Ovary (tissue), 3 donors: ENCODE measurements around the gene RHBDF2.

Experiments used
- POLR2A ChIP-seq: fragments of 450-650 bp; IDR thresholded peaks from one replicate; pipeline ENCODE4 v1.6.1; 2017; ENCODE audit warnings: antibody characterized with exemption, mild to moderate bottlenecking, moderate library complexity
- TF ChIP-seq, protein P1 (sequence below), 3 donors: fragments of 450-650 bp in 2 of 3; fragments of 200-600 bp in 1 of 3; IDR thresholded peaks; one replicate each; pipeline versions ENCODE4 v1.5.1 to v1.8.0; 2016 to 2022; ENCODE audit warnings: antibody characterized with exemption in 3 of 3, mild to moderate bottlenecking in 1 of 3
- donor health status: DM: no; HTN: no; CAD: no.

DNA sequence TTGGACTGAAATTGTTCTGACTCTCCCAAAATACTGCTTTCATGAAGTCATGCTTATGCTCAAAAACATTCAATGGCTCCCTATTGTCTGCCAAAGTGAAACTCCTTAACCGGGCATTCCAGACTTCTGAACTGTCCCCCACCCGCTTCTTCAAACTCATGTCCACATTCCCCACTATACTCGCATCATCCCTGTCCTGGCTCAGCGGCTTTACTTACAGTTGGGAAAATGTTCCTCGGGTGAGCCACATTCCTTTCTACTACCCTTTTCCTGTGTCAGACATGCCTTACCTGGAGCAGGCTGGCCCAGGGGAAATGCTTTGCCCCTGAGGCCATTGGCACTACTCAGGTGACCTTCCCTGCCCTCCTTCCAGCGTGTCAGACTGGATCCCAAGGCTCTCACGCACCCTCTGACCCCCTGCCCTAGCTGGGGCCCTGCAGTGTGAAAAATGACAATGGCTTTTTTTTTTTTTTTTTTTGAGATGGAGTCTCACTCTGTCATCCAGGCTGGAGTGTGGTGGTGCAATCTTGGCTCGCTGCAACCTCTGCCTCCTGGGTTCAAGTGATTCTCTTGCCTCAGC is 30.9 kb upstream of the RHBDF2 start:
- TF ChIP-seq POLR2A = no peak
- TF ChIP-seq, protein P1, sequence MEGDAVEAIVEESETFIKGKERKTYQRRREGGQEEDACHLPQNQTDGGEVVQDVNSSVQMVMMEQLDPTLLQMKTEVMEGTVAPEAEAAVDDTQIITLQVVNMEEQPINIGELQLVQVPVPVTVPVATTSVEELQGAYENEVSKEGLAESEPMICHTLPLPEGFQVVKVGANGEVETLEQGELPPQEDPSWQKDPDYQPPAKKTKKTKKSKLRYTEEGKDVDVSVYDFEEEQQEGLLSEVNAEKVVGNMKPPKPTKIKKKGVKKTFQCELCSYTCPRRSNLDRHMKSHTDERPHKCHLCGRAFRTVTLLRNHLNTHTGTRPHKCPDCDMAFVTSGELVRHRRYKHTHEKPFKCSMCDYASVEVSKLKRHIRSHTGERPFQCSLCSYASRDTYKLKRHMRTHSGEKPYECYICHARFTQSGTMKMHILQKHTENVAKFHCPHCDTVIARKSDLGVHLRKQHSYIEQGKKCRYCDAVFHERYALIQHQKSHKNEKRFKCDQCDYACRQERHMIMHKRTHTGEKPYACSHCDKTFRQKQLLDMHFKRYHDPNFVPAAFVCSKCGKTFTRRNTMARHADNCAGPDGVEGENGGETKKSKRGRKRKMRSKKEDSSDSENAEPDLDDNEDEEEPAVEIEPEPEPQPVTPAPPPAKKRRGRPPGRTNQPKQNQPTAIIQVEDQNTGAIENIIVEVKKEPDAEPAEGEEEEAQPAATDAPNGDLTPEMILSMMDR (IDR thresholded peaks at IDR 0.05) = no peak
